Testis (tissue), 3 donors: ENCODE data around the gene IL34. TPM values are rescaled to one million over a fixed set of nuclear protein-coding genes. Genes with fewer than 3 reads are reported as not detected.

Source experiments
- DNase-seq: peaks from one replicate; pipeline ENCODE4 v3.0.0-alpha.2; 2019
- H3K27ac ChIP-seq, 2 donors: fragments of 200-600 bp; sonication (generic); one replicate each; pipeline ENCODE4 v1.5.1; 2019
- H3K27me3 ChIP-seq: fragments of 200-600 bp; sonication (generic); one replicate; pipeline ENCODE4 v1.5.1; 2019
- H3K36me3 ChIP-seq: fragments of 200-600 bp; sonication (generic); one replicate; pipeline ENCODE4 v1.5.1; 2017; ENCODE audit warnings: low read depth; ENCODE audit errors: missing control alignments
- H3K4me1 ChIP-seq: fragments of 200-600 bp; sonication (generic); one replicate; pipeline ENCODE4 v1.5.1; 2019
- H3K4me3 ChIP-seq, 2 donors: fragments of 200-600 bp; sonication (generic); one replicate each; pipeline ENCODE4 v1.5.1; 2017 to 2019
- H3K9me3 ChIP-seq: fragments of 200-600 bp; sonication (generic); one replicate; pipeline ENCODE4 v1.5.1; 2017
- POLR2A ChIP-seq: fragments of 450-650 bp; IDR thresholded peaks from one replicate; pipeline ENCODE4 v1.6.1; 2017; ENCODE audit warnings: antibody characterized with exemption, mild to moderate bottlenecking, moderate library complexity
- WGBS, 2 donors: methylation state at CpG; one replicate each; pipeline ENCODE4 v1.1.5; 2018; 5-methylcytosine and 5-hydroxymethylcytosine counted together
- intact Hi-C: fragments of 100-400 bp; cut with DNase I; formaldehyde crosslinking; loops from one replicate; pipeline ENCODE4 v1.15.1; 2023; ENCODE audit warnings: low total_unique reads
- polyA plus RNA-seq: library from polyadenylated mRNA; stranded (reverse); fragments of 350-450 nt; fragmentation: Illumina TruSeq; extraction: RNeasy Lipid Tissue Mini Kit (QIAGEN cat#74804); gene quantifications from one replicate; pipeline ENCODE4 v1.2.3, GENCODE V29; 2014; ENCODE audit warnings: low read depth, low replicate concordance; ENCODE audit not compliant: insufficient read depth
- total RNA-seq, 2 donors: library from RNA; depleted of rRNA; stranded (reverse); fragments of >200 nt; gene quantifications; one replicate each; pipeline ENCODE4 v1.2.3, GENCODE V29; 2016
- TF ChIP-seq, protein P1 (sequence below), 3 experiments: fragments of 450-650 bp in 2 of 3; fragments of 200-600 bp in 1 of 3; sonication (generic) in 1 of 3; IDR thresholded peaks; one replicate each; pipeline ENCODE4 v1.5.1; 2016 to 2019; ENCODE audit warnings: antibody characterized with exemption in 3 of 3, mild to moderate bottlenecking in 2 of 3, moderate library complexity in 1 of 3

IL34 gene
- total and polyA plus RNA-seq, 3 donors from 2014 or later = 5.4 to 11.9 (median 7.9) TPM

- Histone ChIP-seq H3K27me3 (no peaks in the 10 kb centered on the region), H3K9me3 (no peaks in the 10 kb centered on the region), H3K4me3 (no peak overlapping the region), H3K4me1 (peaks cover 8% of the 10 kb centered on the region), H3K27ac (no peak overlapping the region), H3K36me3 (no peaks in the 10 kb centered on the region)
- no peak for TF ChIP-seq POLR2A
- TF ChIP-seq, protein P1, sequence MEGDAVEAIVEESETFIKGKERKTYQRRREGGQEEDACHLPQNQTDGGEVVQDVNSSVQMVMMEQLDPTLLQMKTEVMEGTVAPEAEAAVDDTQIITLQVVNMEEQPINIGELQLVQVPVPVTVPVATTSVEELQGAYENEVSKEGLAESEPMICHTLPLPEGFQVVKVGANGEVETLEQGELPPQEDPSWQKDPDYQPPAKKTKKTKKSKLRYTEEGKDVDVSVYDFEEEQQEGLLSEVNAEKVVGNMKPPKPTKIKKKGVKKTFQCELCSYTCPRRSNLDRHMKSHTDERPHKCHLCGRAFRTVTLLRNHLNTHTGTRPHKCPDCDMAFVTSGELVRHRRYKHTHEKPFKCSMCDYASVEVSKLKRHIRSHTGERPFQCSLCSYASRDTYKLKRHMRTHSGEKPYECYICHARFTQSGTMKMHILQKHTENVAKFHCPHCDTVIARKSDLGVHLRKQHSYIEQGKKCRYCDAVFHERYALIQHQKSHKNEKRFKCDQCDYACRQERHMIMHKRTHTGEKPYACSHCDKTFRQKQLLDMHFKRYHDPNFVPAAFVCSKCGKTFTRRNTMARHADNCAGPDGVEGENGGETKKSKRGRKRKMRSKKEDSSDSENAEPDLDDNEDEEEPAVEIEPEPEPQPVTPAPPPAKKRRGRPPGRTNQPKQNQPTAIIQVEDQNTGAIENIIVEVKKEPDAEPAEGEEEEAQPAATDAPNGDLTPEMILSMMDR (IDR thresholded peaks at IDR 0.05) = no peak
- WGBS, 2 donors = 86 to 88% methylated on average over 4 of the region's 4 CpGs
- no peak for DNase-seq
- intact Hi-C loops = loop anchor here (10.0 kb wide), 1 partner anchor 129 kb away; the partner anchor contains the start of genes COG4 and SF3B3
These were observed 7.0 kb downstream of the IL34 start for GRCh38 chr16:70653406-70653805.

DNA sequence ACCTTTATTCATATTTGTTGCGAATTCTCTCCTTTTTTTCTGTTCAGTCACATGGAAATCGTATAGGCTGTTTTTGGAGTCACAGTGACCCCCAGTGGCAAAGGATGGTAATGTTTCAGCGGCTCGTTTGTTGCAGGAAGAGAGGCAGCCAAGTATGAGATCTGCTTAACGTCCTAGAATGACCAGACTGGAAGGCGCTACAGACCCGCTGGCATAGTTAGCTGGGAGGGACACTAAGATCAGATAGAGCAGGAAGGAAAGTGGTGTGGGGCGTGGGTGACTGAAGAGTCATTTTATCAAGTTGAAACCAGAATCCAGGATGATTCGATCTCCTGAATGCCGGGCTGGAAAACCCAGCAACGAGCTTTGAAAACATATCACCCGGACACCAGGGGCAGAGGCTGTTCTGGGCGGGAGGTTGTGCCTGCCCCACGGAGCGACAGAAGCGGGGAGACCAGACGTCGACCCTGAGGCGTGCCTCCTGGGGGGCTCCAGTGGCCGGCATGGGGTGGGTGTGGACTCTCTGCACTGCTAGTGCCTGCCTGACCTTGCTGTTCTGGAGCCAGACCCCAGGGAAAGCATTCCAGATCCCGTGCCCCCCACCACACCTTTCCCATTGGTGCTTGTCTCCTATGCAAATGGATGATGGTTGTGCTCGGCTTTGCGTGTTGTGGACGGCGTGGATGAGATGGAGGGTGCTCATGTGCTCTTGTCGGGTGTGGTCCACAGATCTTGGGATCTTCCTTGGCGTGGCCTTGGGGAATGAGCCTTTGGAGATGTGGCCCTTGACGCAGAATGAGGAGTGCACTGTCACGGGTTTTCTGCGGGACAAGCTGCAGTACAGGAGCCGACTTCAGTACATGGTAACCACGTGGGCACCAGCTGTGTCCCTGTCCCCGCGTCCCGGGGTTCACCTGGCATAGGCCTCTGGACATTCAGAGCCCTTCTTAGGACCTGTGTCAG, 7.7 kb downstream of the IL34 start:
- Histone ChIP-seq H3K4me3 (no peak overlapping the region), H3K9me3 (no peaks in the 10 kb centered on the region), H3K4me1 (peaks cover 8% of the 10 kb centered on the region), H3K36me3 (no peaks in the 10 kb centered on the region), H3K27me3 (no peaks in the 10 kb centered on the region), H3K27ac (no peak overlapping the region)
- 33 to 46% methylated on average over 20 to 35 of the region's 35 CpGs for WGBS, 2 donors
- TF ChIP-seq, protein P1 (IDR thresholded peaks at IDR 0.05) = peak; percentile 92 to 98 (median 95)
- no peak for TF ChIP-seq POLR2A
- intact Hi-C loops = loop anchor here (10.0 kb wide), 1 partner anchor 129 kb away; the partner anchor contains the start of genes COG4 and SF3B3
- peak; percentile 89 for DNase-seq

GRCh38 chr16:70656065-70656711, 9.8 kb downstream of the IL34 start:
- no peak for TF ChIP-seq POLR2A
- intact Hi-C loops = loop anchor here (10.0 kb wide), 1 partner anchor 131 kb away; the partner anchor contains the start of genes COG4 and SF3B3
- WGBS, 2 donors = 94 to 95% methylated on average over 8 of the region's 8 CpGs
- H3K4me1 ChIP-seq = peaks cover 8% of the 10 kb centered on the region
- H3K9me3 ChIP-seq = no peaks in the 10 kb centered on the region
- H3K27ac ChIP-seq = no peak overlapping the region
- DNase-seq = no peak
- no peaks in the 10 kb centered on the region for H3K36me3 ChIP-seq
- no peaks in the 10 kb centered on the region for H3K27me3 ChIP-seq
- H3K4me3 ChIP-seq = no peak overlapping the region

DNA sequence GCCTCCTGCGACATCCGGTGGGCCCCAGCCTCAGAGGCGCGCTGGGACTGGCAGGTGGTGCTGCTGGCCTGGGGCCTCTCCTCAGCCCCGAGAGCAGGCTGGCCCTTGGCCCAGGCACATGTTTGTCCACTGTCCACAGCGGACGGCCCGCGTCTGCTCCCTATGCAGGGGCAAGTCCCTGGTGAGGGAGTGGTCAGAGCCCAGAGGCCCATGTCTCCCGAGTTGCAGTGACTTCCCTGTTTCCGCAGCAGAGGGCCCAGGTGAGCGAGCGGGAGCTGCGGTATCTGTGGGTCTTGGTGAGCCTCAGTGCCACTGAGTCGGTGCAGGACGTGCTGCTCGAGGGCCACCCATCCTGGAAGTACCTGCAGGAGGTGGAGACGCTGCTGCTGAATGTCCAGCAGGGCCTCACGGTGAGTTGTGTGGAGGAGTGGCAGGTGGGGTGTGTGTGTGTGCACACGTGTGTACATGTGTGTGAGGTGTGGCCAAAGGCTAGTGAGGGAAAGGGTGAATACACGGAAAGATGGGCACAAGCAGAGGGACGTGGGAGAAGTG, 10.4 kb downstream of the IL34 start:
- DNase-seq = no peak
- H3K36me3 ChIP-seq = no peaks in the 10 kb centered on the region
- intact Hi-C loops = loop anchor here (10.0 kb wide), 1 partner anchor 132 kb away; the partner anchor contains the start of genes COG4 and SF3B3
- H3K4me3 ChIP-seq = no peak overlapping the region
- no peaks in the 10 kb centered on the region for H3K9me3 ChIP-seq
- H3K27me3 ChIP-seq = no peaks in the 10 kb centered on the region
- WGBS, 2 donors = 83 to 85% methylated on average over 10 to 17 of the region's 22 CpGs
- TF ChIP-seq, protein P1 (IDR thresholded peaks at IDR 0.05) = no peak
- TF ChIP-seq POLR2A = no peak
- H3K4me1 ChIP-seq = peaks cover 8% of the 10 kb centered on the region
- no peak overlapping the region for H3K27ac ChIP-seq

DNA sequence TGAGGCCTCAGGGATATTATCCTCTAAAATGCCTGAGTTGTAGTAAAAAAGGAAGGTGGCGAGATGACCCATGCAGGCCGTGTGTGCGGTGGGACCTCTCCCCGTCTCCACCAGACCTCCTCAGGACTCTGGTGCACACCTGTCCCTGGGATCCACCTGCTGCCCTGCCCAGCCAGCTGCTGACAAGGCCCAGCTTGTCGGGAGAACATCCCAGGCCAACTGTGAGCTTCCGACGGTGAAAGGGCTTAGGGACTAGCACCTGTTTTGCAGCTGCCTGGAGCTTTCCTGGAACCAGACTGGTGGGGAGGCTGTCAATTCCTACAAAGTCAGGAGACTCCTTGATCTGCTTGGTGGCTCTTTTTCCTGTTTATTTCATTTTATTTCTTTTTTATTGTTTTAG, 11.6 kb downstream of the IL34 start:
- H3K27me3 ChIP-seq = no peaks in the 10 kb centered on the region
- no peak overlapping the region for H3K27ac ChIP-seq
- TF ChIP-seq, protein P1 (IDR thresholded peaks at IDR 0.05) = no peak
- no peak for TF ChIP-seq POLR2A
- intact Hi-C loops = loop anchor here (10.0 kb wide), 1 partner anchor 133 kb away; the partner anchor contains the start of genes COG4 and SF3B3
- H3K36me3 ChIP-seq = no peaks in the 10 kb centered on the region
- peaks cover 17% of the 10 kb centered on the region for H3K4me1 ChIP-seq
- 86 to 89% methylated on average over 6 to 7 of the region's 7 CpGs for WGBS, 2 donors
- H3K9me3 ChIP-seq = no peaks in the 10 kb centered on the region
- no peak for DNase-seq
- no peak overlapping the region for H3K4me3 ChIP-seq
